HUDEP-2 (cell line): Measurements from ENCODE around the gene PCNX1.
"Not testable (repeated sequence)": the region's sequence is repeated elsewhere in the genome, so short reads cannot be mapped to it uniquely, and the experiment has no call there.

Source experiments
- DNase-seq, 76 experiments: peaks; one replicate each; lab custom pipeline; 2025; ENCODE audit not compliant: unreplicated experiment in 76 of 76; lab: John Stamatoyannopoulos, UW

Gene PCNX1

DNA sequence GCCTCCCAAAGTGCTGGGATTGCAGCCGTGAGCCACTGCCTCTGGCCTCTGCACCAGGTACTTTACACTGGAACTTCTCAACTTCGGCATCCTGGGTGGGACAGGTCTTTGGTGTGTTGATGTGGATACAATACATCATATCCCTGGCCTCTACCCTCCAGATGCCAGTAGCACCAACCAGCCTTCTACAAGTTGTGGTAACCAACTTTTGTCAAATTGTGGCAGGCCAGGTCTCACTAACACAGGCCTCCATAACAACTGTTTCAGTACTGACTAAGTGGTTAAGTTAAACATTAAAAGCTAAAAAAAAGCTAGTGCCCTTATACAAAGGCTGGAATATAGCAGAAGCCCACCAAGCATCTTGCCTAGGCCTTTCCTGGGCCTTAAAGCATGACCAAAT, 232.9 kb downstream of the PCNX1 start:
- no peak for DNase-seq

DNA sequence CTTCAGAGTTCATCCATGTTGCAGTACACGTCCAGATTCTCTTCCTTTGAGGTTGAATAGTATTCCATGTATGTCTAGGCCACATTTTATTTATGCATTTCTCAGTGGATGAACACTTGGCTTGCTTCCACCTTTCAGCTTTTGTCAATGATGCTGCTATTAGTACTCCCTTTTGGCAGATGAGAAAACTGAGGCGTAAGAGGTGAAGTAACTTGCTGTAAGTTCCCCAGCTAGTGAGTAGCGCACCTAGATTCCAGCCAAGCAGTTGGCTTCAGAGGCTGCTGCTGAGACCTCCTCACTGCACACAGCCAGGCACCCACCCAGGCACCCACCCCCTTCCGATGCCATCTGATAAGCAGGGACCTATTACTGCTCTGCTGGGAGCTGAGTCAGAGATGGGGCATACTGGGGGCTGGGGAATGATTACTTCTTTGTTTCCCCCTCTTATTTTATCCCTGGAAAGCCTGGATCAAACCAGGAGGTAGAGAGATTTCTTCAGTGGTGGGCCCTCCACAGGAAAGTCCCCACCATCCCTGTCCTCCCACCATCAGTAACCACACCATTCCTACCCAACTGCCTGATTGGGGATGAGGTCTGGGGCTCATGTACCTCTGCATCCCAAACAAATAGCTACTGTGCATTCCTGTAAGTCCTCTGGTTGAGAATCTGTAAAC, 234.6 kb downstream of the PCNX1 start:
- no peak for DNase-seq

DNA sequence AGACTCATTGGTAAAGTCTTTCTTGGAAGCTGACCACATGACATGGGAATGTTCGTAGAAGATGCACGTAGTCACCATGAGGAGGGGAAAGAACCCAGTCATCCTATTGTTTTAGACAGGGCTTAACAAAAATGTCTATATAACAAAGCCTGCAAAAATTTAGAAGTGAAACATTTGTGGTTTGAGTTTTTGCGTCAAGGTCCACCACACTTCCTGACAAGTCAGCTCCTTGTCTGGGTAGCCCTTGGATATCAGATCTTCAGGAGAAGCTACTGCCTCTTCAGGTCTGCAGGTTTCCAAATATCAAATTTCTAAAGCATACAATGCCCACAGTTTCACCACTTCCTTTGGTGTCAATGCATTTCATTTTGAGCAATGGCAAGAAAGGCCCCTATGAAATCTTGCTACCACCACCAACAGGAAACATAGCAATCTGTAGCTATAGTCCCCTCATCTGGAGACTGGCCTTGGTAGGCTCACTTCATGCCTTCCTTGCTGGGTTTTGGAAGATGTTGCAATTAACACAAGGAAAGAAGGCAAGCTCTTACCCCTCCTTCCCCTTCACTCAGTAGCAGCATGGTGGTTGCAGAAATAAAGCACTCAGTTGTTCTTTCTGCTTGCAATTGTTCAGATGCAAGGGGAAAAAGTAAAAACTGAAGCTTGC, 235.2 kb downstream of the PCNX1 start:
- DNase-seq = no peak

DNA sequence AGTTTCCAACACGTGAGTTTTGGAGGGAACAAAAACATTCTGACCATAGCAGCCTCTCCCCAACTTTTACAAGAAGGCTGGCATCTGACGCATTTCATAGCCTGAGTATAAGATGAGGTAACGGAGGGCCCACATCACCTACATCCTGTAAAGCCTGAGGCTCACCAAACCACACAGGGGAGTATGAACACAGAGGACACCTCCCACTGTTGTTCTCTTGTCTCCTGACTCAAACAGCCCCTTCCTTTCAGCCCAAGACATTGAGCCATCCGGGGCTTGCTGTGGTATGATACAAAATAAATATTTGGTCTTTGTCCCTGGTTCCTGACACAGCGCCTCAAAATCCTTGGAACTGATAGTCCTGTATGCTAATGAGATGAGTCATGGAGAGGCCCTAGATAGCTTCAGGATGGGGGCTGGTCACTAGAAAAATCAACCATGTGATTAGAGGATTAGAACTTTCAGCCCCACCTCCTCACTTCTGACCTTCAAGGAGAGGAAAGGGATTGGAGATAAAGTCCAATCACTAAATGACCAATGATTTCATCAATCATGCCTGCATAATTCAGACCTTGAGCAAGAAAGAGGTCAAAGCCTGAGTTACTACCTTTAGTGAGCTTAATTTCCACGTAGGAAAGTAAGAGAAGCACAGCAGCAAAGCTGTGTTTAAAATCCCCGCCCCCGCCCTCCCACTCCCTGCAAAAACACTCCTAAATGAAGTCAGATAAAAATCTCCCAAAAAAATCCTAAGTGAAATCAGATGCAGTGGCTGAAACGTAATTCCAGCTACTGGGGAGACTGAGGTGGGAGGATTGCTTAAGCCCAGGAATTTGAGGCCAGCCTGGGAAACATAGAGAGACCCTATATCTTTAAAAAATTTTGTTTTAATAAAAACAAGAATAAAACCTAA, 236.4 kb downstream of the PCNX1 start:
- no peak for DNase-seq

DNA sequence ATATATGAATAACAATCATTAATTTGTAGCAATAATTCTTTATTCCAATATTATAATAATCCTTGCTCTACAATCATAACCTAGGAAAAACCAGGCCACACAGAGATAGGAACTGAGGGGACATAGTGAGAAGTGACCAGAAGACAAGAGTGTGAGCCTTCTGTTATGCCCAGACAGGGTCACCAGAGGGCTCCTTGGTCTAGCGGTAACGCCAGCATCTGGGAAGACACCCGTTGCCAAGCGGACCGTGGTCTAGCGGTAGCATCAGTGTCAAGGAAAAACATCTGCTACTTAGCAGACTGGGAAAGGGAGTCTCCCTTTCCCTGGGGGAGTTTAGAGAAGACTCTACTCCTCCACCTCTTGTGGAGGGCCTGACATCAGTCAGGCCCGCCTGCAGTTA, 240.1 kb downstream of the PCNX1 start:
- DNase-seq = not testable (repeated sequence)

DNA sequence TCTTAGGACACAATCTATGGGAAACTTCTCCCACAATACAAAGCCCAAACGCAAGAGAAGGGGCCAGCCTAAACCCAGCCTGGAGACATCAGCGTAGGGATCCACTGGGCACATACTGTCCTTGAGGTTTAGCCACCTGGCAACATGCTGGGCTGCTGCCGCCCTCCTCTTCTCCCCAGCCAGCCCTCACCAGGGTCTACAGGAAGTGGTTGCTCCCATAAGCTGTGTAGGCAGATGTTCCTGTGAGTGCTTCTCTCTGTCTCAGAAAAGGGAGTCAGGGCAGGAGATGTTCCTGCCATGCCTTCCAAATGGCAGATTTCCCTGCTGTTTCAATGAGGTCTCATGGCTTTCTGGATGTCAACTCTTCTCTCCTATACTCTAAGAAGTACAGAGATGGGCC, 241.4 kb downstream of the PCNX1 start:
- no peak for DNase-seq

DNA sequence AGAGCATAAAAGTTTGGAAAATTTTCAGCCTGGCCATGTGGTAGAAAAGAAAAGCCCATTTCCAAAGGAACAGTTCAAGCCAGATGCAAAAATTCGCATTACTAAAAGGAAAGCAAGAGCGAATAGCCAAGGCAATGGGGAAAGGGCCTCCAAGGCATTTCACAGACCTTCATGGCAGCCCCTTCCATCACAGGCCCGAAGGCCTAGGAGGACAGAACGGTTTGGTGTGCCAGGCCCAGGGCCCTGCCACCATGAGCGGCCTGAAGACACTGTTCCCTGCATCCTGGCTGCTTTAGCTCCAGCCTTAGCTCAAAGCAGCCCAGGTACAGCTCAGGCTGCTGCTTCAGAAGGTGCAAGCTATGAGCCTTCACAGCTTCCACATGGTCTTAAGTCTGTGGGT, 243.5 kb downstream of the PCNX1 start:
- DNase-seq = no peak

DNA sequence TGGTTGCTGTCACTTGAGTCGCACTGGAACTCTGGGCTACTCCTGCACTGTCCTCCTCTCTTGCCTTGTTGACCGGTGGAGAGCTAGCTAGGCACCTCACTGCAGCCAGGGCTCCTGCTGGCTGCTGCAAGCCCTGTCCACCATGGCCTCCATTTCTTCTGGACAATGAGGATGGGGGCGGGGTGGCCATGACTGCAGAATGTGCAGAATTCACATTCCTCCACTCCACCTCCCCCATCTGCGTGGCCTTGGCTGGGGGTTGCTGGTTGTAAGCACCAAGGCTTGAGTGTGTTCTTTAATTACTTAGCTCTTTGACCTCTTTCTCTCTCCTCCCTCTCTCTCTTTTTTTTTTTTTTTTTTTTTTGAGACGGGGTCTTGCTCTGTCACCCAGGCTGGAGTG, 248.5 kb downstream of the PCNX1 start:
- no peak for DNase-seq

DNA sequence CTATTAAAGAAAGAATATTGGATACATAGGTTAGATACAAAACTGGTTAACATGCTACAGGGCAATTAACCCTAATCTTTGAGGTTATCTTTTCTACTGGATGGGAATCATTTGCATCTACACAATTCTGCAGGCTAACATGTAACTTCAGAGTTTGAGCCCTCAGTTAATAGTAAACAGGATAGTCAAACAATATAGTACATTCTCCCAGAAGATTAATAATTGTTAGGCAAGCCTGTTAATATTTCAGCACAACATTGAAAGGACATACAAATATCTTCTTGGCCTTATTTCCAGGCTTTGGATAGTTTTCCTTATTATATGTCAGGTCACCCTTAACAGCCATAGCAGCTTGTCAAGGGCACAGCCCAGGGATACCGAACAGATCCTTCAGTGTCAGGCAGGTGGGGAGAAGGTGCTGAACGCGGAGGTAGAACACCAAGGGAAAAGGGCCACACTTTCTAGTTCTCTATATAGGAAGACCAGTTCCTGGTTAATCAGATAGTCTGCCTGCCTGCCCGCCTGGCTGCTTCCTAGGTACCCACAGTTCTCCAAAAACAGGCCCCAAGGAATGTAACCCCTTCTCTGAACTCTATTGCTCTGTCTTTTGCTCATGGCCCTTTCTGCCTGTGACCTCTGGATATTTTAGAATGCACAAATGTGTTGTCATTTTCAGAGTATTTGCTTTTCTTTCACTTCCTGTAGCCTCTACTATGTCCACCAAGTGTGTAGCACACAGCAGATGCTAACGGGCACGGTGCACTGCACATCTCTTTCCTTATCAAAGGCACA, 256.0 kb downstream of the PCNX1 start:
- no peak for DNase-seq

DNA sequence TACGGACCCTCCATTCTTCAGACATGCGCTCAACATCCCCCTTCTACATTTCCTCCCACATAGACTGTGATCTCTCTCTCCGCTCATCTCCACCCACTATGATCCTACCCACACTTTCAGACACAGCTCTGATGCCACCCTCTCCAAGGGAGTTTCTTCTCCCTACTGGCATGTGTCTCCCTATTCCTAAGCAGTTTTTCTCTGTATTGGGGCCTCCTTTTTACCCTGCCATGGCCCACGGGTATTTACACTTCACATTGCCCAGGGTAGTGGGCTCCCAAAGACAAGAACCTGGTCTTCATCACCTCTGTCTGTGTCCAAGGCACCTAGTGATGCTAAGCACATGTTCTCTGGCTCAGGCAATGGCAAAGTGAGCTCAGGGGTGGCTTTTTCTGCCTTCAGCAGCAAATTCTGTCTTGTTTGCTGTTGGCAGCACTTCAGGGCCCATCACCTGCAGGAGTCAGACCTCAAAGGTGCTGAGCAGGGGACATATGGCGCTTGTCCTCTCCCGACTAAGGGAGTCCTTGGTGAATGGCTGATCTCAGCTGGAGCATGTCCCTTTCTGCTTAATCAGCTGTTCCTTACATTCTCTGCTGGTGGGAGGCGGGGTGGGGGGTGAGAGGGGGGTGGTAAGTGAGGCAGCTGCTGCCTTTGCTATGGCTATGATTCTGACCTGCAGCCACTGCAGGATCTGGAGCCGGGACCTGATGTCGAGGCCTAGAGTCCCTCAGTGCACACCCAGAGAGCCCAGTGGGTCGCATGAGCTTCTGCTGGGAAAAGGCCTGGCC, 256.8 kb downstream of the PCNX1 start:
- no peak for DNase-seq
